Neural progenitor cell (in vitro differentiated cells): ENCODE data around the gene CYBA. TPM values are rescaled to one million over a fixed set of nuclear protein-coding genes. Genes with fewer than 3 reads are reported as not detected.
A peak's percentile ranks its signal among the peaks of the same experiment; 100 is the strongest.

ENCODE experiments used
- DNase-seq: peaks from one replicate; pipeline ENCODE4 v3.0.0-alpha.2; 2016; ENCODE audit warnings: low spot score
- H2AFZ ChIP-seq: fragments of 200-600 bp; sonication (generic); replicated peaks from 2 replicates; pipeline ENCODE4 v1.6.1; 2016; ENCODE audit warnings: antibody characterized with exemption
- H3F3A ChIP-seq: fragments of 200-600 bp; sonication (generic); 2 replicates; pipeline ENCODE4 v1.6.1; 2016; ENCODE audit warnings: antibody characterized with exemption, low read depth
- H3K27ac ChIP-seq: fragments of 200-600 bp; sonication (generic); 2 replicates; pipeline ENCODE4 v1.5.1; 2016; ENCODE audit warnings: mild to moderate bottlenecking
- H3K27me3 ChIP-seq: fragments of 200-600 bp; sonication (generic); 2 replicates; pipeline ENCODE4 v1.6.1; 2016; ENCODE audit warnings: mild to moderate bottlenecking, moderate library complexity
- H3K36me3 ChIP-seq: fragments of 200-600 bp; sonication (generic); 2 replicates; pipeline ENCODE4 v1.5.1; 2016
- H3K4me1 ChIP-seq: fragments of 200-600 bp; sonication (generic); 2 replicates; pipeline ENCODE4 v1.6.1; 2016; ENCODE audit warnings: mixed run types
- H3K4me2 ChIP-seq: fragments of 200-600 bp; sonication (generic); 2 replicates; pipeline ENCODE4 v1.6.1; 2016
- H3K4me3 ChIP-seq: fragments of 200-600 bp; sonication (generic); 2 replicates; pipeline ENCODE4 v1.5.1; 2016
- H3K79me2 ChIP-seq: fragments of 200-600 bp; sonication (generic); 2 replicates; pipeline ENCODE4 v1.6.1; 2016; ENCODE audit warnings: low read depth
- H3K9ac ChIP-seq: fragments of 200-600 bp; sonication (generic); 2 replicates; pipeline ENCODE4 v1.6.1; 2016
- H3K9me3 ChIP-seq: fragments of 200-600 bp; sonication (generic); 2 replicates; pipeline ENCODE4 v1.5.1; 2016; ENCODE audit warnings: low read depth
- H4K20me1 ChIP-seq: fragments of 200-600 bp; sonication (generic); 2 replicates; pipeline ENCODE4 v1.6.1; 2016; ENCODE audit warnings: low read depth
- H3K27ac Mint-ChIP-seq: 3 replicates; pipeline ENCODE4 v1.8.0; 2021; ENCODE audit warnings: mixed read lengths
- H3K27me3 Mint-ChIP-seq: 2 replicates; pipeline ENCODE4 v1.8.0; 2022; ENCODE audit warnings: low read depth, mild to moderate bottlenecking, inconsistent platforms, moderate library complexity, mixed read lengths; ENCODE audit not compliant: insufficient read depth
- H3K36me3 Mint-ChIP-seq: 3 replicates; pipeline ENCODE4 v1.8.0; 2021; ENCODE audit warnings: mixed read lengths
- H3K4me1 Mint-ChIP-seq: 3 replicates; pipeline ENCODE4 v1.8.0; 2021; ENCODE audit warnings: mixed read lengths
- H3K4me3 Mint-ChIP-seq: 3 replicates; pipeline ENCODE4 v1.8.0; 2021; ENCODE audit warnings: mild to moderate bottlenecking, moderate library complexity, mixed read lengths
- H3K9me3 Mint-ChIP-seq: 3 replicates; pipeline ENCODE4 v1.8.0; 2020; ENCODE audit warnings: mixed read lengths
- CTCF ChIP-seq: fragments of 200-600 bp; sonication (generic); IDR thresholded peaks from 2 replicates; pipeline ENCODE4 v1.5.1; 2017; ENCODE audit warnings: antibody characterized with exemption, mild to moderate bottlenecking
- EZH2 ChIP-seq: fragments of 200-600 bp; sonication (generic); IDR thresholded peaks from 2 replicates; pipeline ENCODE4 v1.6.1; 2017; ENCODE audit warnings: antibody characterized with exemption, mild to moderate bottlenecking, moderate library complexity
- EZH2phosphoT487 ChIP-seq: fragments of 200-600 bp; sonication (generic); IDR thresholded peaks from 2 replicates; pipeline ENCODE4 v1.6.1; 2017; ENCODE audit warnings: antibody characterized with exemption
- total RNA-seq: library from RNA; depleted of rRNA; stranded (reverse); fragments of >200 nt; gene quantifications from 2 replicates; pipeline ENCODE4 v1.2.3, GENCODE V29; 2015; ENCODE audit warnings: low replicate concordance

The CYBA gene
- total RNA-seq, 1 donor from 2014 or later = 29.9 TPM

GRCh38 chr16:88633684-88634140, 17.1 kb downstream of the CYBA start:
- Histone ChIP-seq H2AFZ (no peak overlapping the region), H3K9me3 (no peaks in the 10 kb centered on the region), H3K36me3 (no peaks in the 10 kb centered on the region), H3K4me1 (peaks cover 4% of the 10 kb centered on the region), H4K20me1 (peaks cover 30% of the 10 kb centered on the region), H3K9ac (no peak overlapping the region), H3K4me2 (peak overlapping the region; percentile 95), H3K27ac (no peak overlapping the region), H3F3A (peaks cover 29% of the 10 kb centered on the region), H3K27me3 (peaks cover 46% of the 10 kb centered on the region), H3K79me2 (no peaks in the 10 kb centered on the region), H3K4me3 (peak overlapping the region; percentile 62)
- TF ChIP-seq CTCF (peak; percentile 52), EZH2 (no peak)
- Mint-ChIP-seq H3K36me3 (peaks cover 4% of the 10 kb centered on the region), H3K27me3 (peaks cover 9% of the 10 kb centered on the region), H3K9me3 (no peaks in the 10 kb centered on the region), H3K4me1 (peaks cover 4% of the 10 kb centered on the region), H3K27ac (no peak overlapping the region), H3K4me3 (no peak overlapping the region)
- DNase-seq = peak; percentile 69

GRCh38 chr16:88632587-88632930, 18.3 kb downstream of the CYBA start:
- peaks cover 4% of the 10 kb centered on the region for H3K4me1 ChIP-seq
- no peak overlapping the region for H3K9ac ChIP-seq
- H3K27ac ChIP-seq = no peak overlapping the region
- H3K27me3 Mint-ChIP-seq = peaks cover 9% of the 10 kb centered on the region
- H3F3A ChIP-seq = peaks cover 32% of the 10 kb centered on the region
- H3K9me3 ChIP-seq = no peaks in the 10 kb centered on the region
- H4K20me1 ChIP-seq = peaks cover 33% of the 10 kb centered on the region
- no peak overlapping the region for H3K4me2 ChIP-seq
- H3K27ac Mint-ChIP-seq = no peak overlapping the region
- H3K4me3 ChIP-seq = no peak overlapping the region
- no peak overlapping the region for H2AFZ ChIP-seq
- peaks cover under 1% of the 10 kb centered on the region for H3K4me1 Mint-ChIP-seq
- H3K27me3 ChIP-seq = peaks cover 35% of the 10 kb centered on the region
- peaks cover 4% of the 10 kb centered on the region for H3K36me3 Mint-ChIP-seq
- no peaks in the 10 kb centered on the region for H3K79me2 ChIP-seq
- H3K9me3 Mint-ChIP-seq = no peaks in the 10 kb centered on the region
- DNase-seq = no peak
- H3K4me3 Mint-ChIP-seq = no peak overlapping the region
- TF ChIP-seq CTCF (no peak), EZH2phosphoT487 (no peak), EZH2 (no peak)
- H3K36me3 ChIP-seq = no peaks in the 10 kb centered on the region

- H3K27me3 Mint-ChIP-seq = peaks cover 5% of the 10 kb centered on the region
- no peaks in the 10 kb centered on the region for H3K79me2 ChIP-seq
- H3F3A ChIP-seq = peaks cover 32% of the 10 kb centered on the region
- H3K36me3 ChIP-seq = no peaks in the 10 kb centered on the region
- H3K9ac ChIP-seq = no peak overlapping the region
- TF ChIP-seq EZH2phosphoT487 (no peak), CTCF (no peak), EZH2 (no peak)
- H3K9me3 ChIP-seq = no peaks in the 10 kb centered on the region
- H3K9me3 Mint-ChIP-seq = no peaks in the 10 kb centered on the region
- no peak overlapping the region for H3K4me3 ChIP-seq
- H3K4me1 Mint-ChIP-seq = no peaks in the 10 kb centered on the region
- peaks cover 31% of the 10 kb centered on the region for H3K27me3 ChIP-seq
- H3K4me1 ChIP-seq = peaks cover 4% of the 10 kb centered on the region
- no peak overlapping the region for H3K27ac ChIP-seq
- DNase-seq = no peak
- peaks cover 33% of the 10 kb centered on the region for H4K20me1 ChIP-seq
- H3K36me3 Mint-ChIP-seq = peaks cover 4% of the 10 kb centered on the region
- no peak overlapping the region for H3K27ac Mint-ChIP-seq
- no peak overlapping the region for H2AFZ ChIP-seq
- H3K4me2 ChIP-seq = no peak overlapping the region
- no peak overlapping the region for H3K4me3 Mint-ChIP-seq
These were observed 18.8 kb downstream of the CYBA start for GRCh38 chr16:88631920-88632586.
